GM21737 (cell line): Measurements from ENCODE around the gene RTN3.

Experiments used
- ATAC-seq: cut with Tn5 transposase; IDR thresholded peaks from one replicate; pipeline ENCODE4 v1.9.1; 2021; ENCODE audit warnings: mild to moderate bottlenecking, moderate library complexity; ENCODE audit not compliant: unreplicated experiment

The RTN3 gene

DNA sequence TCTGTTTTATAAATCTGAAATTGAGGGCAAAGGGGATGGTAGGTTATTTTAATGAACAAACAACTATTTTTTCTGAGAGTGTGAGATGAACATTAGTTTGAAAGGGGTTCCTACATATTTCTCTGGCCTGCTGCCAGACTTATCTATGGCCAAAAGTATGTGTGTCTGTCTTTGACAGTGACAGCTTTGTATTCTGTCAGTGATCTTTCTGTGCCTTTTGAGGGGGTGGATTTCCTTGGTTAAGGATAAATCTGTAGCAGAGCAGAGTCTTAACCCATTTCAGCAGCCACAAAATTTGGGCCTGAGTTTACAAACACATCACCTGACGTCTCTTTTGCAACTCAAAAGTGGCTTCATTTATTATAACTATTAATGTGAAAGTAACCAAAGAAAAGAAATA, 56.4 kb downstream of the RTN3 start:
- no peak for ATAC-seq

DNA sequence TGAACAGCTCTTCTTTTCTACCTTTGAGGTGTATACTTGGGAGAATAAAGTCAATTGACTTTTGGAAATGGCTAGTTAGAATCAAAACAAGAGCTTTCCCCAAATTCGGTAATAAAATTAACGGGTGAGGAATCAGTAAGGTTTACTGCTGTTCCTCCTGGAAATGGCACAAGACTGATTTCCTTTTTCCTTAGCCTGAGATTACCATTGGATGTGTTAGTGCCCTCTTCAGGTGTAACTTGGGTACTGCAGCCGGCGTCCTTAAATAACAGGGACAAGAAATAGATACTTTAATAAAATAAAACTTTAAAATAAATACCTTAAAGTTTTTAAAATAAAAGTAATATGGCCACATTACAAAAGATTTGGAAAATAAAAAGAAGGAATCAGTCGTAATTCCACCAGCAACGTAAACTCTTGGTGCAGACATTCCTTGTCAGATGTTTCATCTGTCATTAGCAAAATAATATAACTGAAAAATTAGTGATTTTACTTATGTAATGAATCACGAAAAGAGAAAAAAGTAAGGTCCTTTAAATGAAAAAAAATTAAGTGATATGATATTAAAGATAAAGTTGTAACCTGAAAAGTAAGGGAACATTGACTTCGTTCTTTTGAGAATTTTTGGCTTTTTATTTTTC, 57.5 kb downstream of the RTN3 start:
- no peak for ATAC-seq

DNA sequence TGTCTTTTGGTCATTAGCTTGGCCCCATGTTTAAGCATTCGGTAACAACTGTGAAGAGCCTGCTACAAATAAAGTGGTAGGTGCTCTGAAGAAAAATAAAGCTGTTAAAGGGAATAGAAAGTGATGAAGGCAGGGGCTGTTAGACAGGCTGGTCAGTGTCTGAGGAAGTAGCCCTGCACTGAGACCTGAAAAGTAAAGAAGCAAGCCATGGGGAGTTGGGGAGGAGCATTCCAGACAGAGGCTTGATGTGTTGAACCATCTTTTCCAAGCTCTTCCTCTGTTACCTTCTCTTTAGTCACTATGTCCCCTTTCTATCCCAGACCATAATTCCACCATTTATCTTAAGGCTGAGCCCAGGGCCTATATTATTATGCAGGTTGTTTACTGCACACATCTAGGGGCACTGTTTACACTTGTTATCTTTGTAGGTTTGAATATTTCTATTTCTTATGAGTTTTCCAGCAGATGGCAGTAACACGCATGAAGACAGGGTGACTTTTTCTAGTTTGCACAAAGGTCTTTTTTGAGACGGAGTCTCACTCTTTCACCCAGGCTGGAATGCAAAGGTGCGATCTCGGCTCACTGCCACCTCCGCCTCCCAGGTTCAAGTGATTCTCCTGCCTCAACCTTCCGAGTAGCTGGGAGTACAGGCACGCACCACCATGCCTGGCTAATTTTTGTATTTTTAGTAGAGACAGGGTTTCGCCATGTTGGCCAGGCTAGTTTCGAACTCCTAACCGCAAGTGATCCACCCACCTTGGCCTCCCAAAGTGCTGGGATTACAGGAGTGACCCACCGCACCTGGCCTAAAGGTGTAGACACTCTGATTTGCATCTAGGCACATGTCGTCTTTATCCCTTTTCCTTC, 64.2 kb downstream of the RTN3 start:
- ATAC-seq: no peak

DNA sequence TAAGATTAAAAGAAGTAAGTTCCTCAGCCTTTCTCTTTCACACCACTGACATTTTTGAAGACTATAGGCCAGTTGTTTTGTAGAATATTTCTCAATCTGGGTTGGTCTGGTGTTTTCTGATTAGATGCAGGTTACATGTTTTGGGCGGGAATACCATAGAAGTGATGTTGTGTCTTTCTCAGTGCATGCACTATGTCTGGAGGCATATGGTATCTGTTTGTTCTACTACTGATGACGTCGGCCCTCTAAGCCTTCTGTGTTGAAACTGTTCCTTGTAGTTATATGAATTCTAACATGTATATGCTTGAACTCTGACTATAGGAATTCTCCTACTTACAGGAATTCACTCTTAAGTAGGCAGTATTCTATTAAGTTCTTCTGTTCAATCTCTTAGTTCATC, 65.7 kb downstream of the RTN3 start:
- ATAC-seq: no peak

DNA sequence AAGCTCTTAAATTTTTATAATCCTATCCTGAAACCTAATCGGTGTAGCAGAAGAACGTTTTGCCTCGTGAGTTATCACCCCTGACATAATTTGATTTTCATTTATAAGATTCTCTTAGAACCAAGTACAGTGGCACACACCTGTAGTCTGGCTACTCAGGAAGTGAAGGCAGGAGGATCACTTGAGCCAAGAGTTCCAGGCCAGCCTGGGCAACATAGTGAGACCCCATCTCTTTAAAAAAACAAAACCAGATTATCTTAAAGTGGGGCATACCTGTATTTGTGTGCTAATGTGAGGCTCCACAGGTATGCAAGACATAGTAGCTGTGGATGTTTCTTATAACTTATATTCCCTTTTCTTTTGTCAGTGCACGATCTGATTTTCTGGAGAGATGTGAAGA, 68.3 kb downstream of the RTN3 start:
- ATAC-seq: no peak

DNA sequence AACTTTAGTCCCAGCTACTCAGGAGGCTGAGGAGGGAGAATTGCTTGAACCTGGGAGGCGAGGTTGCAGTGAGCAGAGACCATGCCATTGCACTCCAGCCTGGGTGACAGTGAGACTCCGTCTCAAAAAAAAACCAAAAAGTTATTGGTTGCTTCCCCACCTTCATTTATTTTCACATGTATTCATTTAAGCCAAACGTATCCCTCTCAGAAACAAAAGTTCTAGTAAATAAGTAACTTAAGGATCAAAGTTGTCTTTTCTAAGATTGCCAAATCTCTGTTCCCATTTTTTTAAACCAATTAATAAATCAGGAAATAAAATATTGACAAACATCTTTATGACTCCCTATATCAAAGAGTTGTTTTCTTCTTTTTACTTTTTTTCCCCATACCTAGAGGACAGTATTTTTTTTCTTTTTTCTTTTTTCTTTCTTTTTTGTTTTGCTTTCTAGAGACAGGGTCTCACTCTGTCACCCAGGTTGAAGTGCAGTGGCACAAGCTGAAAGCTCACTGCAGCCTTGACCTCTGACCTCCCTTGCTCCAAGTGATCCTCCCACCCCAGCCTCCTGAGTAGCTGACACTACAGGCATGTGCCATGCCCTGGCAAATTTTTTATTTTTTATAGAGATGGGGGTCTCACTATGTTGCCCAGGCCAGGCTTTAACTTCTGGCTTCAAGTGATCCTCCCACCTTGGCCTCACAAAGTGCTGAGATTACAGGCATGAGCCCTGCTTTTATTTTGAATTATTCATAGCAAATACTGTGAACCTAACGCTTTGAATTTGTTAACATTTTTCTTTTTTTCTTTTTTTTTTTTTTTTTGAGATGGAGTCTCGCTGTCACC, 75.8 kb downstream of the RTN3 start:
- no peak for ATAC-seq

DNA sequence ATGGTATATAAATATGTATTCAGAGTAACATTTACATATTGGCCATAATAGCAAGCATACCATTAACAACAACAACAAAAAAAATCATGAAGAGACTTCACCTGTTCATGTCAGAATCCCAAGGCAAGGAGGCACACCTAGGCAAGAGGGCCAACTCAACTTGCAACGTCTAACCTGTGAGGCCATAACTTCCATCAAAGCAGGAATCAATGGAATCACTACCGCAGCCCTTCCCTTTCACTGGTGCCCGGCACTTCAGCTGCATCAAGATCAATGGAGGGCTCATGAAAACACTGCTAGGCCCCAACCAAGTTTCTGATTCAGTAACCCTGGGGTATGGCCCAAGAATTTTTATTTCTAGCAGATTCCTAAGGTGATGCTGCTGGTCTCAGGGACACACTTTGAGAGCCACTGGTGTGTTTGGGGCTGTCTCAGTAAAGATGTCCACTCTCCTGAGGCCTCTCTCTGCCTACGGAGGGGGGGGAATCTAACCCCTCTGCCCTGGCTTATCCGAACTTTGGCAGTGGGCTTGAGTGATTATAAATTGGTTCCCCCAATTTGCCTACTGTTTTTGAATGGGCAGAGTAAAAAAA, 79.3 kb downstream of the RTN3 start:
- no peak for ATAC-seq

DNA sequence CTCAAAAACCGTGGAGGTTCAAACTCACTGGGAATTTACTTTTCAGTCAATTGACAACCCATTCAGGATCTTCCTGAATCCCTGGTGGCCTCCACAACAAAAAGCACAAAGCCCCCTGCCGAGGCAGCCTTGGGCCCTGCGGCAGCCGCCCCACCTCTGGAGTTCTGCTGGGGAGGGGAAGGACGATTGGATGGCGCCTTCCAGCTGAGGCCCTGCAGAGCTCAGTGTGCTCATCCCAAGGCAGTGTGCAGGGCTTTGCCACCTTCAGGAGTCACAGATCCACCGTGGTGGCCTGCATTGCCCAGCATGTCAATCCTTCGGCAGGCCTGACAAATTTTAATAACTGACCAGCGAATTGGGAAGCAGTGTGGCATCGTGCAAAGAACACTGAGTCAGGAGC, 79.9 kb downstream of the RTN3 start:
- no peak for ATAC-seq

DNA sequence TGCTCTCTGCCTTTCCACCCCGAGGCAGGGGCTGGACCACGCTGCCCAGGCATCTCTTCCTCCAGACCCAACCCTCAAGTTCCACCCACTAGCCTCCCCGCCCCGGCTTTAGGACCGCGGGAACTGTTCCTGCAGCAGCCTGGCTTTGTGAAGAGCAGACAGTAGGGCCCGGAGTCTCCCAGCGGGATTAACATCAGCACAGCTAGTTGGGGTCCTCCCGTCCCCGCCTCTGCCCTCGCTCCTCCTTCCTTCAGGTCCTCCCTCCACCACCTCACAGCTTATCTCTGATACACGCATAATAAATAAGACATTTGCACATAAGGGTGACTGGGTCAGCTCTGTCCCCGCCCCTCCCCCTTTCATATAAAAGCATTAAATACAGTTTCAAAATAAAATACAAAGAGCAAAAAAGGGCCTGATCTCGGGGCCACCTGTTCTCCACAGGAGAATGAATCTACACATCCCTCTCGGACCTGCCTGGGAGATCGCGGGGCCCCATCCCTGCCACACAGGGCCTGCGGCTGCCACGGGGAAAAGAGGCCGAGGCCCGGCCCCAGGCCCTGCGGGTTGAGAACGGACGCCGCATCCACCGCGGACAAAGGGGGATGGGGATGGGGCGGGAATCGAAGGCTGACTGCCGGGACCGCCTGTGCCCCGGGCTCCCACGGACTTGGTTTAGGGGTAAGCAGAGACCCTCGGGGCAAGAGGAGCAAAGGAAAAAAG, 80.8 kb downstream of the RTN3 start:
- no peak for ATAC-seq

DNA sequence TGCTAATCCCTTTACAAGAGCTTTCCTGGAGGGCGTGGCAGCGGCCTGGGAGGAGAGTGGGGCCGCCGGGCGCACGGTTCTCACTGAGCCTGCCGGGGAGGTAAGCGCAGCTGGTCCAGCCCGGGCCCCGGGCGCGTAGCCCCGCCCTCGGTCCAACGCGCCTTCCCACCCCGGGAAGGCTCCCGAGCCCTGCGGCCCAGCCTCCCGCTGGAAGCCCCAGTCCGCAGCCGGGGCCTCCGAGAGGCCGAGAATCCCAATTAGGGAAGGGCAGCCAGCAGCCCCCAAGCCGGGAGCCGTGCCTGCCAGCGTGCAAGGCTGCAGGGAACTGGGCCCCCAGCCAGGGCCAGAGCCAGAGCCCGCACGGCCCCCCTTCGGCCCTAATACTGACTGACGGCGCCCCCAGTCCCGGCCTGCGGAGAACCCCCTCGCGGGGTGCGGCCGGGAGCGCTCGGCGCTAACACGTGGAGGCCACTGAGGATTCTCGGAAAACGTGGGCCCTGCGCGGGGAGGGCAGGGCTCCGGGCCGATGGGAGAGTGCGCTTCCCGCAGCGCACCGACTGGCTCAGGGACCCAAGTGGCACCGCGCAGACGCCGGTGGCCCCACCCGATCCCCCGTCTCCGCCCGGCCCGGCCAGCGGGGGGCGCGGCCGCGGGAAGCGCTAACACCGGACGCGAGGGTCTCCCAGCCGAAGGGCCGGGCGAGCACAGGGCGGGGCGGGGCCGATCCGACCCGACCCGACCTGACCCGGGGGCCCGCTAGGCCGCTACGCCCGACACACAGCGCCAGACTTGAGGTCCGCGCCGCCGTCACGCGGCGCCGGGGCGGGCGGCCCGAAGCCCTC, 81.6 kb downstream of the RTN3 start:
- no peak for ATAC-seq

DNA sequence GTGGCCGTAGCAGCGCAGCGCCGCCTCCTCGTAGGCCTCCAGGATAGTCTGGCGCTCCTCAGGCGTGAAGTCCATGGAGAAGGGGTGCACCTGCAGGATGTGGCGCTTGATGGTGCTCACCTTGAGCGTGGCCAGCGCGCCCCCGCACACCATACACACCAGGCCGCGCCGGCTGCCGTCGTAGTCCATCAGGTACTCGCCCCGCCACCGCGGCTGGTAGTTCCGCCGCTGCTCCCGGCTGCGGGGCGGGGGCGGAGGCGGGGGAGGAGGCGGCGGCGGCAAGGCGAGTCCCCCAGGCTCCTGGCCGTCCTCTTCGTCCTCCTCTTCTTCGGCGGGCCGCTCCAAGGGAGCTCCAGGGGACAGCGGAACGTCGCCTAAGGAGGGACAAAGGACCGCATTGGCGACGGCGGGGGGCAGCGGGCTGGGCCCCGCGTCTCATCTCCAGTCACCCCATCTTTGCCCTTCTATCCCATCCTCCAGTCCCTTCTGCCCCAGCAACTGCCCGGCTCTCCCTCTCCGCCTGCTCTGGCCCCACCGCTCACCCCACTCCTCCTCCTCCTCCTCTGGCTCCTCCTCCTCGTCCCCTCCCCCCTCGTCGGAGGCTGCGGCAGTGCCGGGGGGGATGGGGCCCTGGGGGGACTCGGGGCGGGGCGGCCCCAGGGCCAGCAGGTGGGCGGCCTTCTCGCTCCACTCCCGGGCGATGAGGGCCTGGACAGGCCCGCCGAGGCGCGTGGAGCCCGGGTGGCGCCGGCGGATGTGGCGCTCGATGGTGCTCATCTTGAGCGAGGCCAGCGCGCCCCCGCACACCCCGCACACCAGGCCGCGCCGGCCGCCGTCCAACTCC, 82.4 kb downstream of the RTN3 start:
- ATAC-seq: no peak

DNA sequence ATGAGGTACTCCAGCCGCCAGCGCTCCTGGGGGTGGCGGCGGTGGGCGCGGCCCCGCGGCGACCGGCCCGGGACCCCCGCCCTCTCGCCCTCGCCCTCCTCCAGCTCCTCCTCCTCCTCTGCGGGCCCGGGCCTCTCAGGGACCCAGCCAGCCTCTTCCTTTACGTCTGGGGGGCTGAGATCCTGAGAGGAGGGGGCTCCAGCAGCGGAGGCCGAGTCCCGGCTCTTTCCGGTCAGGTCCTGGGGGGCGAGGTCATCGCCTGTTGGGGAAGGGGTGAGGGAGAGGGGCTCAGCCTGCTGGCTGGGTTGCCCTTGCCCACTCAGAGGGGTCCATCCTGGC, 83.0 kb downstream of the RTN3 start:
- no peak for ATAC-seq

DNA sequence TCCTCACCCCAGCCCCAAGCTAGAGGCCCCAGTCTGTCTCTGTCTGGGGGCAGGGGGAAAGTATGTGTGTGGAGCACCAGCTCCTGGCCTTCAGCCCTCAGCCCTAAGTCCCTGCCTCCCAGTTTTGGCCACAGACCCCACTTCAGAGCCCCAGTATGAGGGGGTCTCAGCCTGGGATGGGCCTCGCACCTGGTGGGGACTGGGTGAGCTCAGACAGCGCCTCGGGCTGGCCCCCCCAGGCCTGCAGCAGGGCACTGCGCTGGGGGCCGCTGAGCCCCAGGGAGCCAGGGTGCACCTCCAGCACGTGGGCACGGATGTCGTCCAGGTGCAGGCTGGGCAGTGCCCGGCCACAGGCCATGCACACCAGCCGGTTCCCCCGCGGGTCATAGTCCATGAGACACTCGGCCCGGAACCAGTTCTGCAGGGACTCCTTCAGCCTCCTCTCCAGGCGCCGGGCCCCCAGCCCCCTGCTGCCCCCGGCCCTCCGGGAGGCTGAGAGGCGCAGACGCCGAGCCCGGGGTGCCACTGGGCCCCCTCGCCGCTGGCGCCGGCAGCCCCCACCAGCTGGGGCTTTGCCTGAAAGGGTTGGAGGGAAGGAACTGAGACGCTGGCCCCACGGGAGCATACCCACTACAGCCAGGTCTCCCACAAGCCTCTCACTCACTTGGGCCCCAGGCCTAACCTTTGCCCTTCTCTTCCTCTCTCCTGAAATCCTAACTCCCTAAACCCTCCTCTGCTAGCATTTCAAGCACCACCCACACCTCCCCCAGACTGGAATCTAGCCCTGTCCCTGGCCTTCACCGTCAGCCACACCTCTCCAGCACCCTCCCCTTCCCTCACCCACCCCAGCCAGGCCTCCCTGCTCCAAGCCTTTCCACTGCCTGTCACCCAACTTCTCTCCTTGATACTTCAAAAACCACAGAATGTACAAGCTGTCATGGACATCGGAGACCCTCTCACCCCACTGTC, 83.7 kb downstream of the RTN3 start:
- no peak for ATAC-seq

DNA sequence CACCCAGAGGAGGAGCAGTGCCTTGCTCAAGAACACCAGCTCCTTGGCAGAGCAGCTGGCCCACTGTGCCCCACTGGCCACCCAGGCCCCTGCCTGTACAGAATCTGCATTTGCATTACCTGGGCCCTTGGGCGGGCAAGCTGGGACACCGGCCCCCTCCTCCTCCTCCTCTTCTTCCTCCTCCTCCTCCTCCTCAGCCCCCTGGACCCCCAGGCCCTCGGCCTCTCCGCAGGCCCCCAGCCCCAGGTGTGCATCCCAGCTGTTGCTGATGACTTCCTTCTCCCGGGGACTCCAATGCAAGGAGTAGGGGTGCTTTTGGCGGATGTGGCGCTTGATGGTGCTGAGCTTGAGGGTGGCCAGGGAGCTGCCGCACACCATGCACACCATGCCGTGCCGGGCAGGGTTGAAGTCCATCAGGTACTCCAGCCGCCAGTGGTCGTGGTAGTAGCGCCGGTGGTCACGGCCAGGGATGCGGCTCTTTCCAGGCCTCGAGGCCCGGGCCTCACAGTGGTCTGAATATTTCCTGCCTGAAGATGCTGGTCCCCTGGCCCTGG, 84.5 kb downstream of the RTN3 start:
- no peak for ATAC-seq

DNA sequence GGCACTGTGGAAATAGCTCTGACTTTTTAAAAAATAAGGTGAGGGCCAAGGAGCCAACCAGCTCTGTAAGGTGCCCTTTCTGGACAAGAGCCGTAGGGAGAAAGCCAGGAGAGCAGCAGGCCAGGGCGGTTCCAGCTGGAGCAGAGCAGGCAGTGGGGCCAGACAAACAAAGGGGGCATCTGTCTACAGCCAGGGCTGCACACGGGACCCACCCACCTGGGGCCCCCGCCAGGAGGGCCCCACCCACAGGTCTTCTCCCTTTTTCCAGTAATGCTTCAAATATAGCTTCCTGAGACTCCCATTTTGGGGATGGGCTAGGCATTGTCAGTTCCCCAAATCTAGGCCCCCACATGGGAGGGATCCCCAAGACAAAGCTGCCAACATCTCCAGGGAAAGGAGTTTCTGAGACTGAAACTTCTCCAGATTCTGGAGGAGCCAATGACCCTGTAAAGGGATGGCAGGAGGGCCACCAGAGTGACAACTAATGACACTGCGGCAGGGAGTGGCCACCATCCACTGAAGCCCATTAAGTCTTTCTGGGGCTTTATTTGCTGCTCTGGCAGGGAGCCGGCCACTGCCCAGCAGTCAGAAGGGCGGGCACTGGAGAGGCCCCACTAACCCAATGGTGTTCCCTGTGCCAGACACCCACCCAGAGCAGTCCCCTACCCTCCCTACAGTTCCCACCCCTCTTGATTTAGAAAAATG, 85.4 kb downstream of the RTN3 start:
- ATAC-seq: no peak

DNA sequence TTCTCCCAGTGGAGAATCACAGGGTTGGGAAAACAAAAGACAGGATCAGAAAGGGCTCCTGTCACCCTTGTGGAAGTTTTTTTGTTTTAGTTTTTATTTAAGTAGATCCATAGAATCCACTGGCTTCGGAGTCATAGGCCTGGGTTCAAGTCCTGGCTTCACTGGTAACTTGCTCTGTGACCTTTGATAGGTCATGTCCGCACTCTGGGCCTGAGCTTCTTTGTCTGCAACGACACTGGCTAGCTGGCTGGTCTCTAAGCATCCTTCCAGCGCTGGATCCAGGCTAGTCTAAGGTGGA, 85.9 kb downstream of the RTN3 start:
- ATAC-seq: no peak

DNA sequence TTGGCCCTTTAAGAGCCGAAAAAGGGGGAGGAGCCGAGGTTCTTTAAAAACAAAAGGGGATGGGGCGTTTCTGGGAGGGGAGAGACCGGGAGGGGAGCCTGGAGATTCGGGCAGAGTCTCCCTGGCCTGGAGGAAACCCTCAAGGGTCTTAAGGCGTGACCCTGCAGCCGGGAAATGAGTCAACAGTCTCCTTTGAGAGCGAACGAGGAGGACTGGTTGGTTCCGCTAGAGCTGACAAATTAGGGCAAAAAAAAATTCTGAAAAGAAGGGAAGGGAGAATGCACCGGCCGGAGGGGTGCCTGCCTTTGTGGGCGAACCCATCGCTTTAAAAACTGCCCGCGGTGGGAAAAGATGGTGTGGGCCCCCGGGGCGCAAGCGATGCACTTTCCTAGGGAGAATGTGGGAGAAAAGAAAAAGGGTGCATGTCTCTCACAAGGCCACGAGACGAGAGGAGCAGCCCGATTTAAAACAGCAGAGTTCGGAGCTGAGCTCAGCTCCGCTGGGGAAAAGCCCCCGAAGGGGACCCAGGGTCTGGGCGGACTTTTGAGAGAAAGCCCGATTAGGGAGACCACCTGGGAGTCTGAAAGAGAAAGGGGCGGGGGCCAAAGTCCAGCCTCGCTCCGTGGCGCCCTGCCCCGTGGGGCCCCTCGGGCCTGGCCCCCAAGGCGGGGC, 86.4 kb downstream of the RTN3 start:
- ATAC-seq: peak; percentile 2
